GM12872 (cell line): ENCODE results near the gene DGLUCY.

ENCODE experiments used
- CTCF ChIP-seq: IDR thresholded peaks from 3 replicates; pipeline ENCODE4 v1.5.1; 2011; ENCODE audit warnings: low read depth, mild to moderate bottlenecking, low read length, moderate library complexity; ENCODE audit not compliant: insufficient read depth

Gene DGLUCY

GRCh38 chr14:91271639-91272038, 157.8 kb downstream of the DGLUCY start:
- no peak for TF ChIP-seq CTCF

- TF ChIP-seq CTCF = no peak
Observed at GRCh38 chr14:91272341-91273272, 158.7 kb downstream of the DGLUCY start.

- no peak for TF ChIP-seq CTCF
Observed at GRCh38 chr14:91273273-91273884, 159.5 kb downstream of the DGLUCY start.

GRCh38 chr14:91273885-91274273, 160.0 kb downstream of the DGLUCY start:
- TF ChIP-seq CTCF = no peak

- no peak for TF ChIP-seq CTCF
Observed at GRCh38 chr14:91274796-91275195, 160.9 kb downstream of the DGLUCY start.
